ENCODE measurements around the gene FAM117A. TPM values are rescaled to one million over a fixed set of nuclear protein-coding genes. Genes with fewer than 3 reads are reported as not detected.

Gene FAM117A
- total and polyA plus RNA-seq, 10 of the 15 experiments (the other 5 are each of a cell fraction or from before 2014, with no cell fraction given) = 2.1 to 29.6 (median 20.0) TPM

GRCh38 chr17:49746791-49747490 lies 17.0 kb downstream of the FAM117A start (continued):
- TF ChIP-seq CBX3 (IDR thresholded peaks at IDR 0.05; ENCODE audit: borderline replicate concordance, low read depth) (no peak), KLF5 (IDR thresholded peaks at IDR 0.05; ENCODE audit: partially characterized antibody) (no peak)

DNA sequence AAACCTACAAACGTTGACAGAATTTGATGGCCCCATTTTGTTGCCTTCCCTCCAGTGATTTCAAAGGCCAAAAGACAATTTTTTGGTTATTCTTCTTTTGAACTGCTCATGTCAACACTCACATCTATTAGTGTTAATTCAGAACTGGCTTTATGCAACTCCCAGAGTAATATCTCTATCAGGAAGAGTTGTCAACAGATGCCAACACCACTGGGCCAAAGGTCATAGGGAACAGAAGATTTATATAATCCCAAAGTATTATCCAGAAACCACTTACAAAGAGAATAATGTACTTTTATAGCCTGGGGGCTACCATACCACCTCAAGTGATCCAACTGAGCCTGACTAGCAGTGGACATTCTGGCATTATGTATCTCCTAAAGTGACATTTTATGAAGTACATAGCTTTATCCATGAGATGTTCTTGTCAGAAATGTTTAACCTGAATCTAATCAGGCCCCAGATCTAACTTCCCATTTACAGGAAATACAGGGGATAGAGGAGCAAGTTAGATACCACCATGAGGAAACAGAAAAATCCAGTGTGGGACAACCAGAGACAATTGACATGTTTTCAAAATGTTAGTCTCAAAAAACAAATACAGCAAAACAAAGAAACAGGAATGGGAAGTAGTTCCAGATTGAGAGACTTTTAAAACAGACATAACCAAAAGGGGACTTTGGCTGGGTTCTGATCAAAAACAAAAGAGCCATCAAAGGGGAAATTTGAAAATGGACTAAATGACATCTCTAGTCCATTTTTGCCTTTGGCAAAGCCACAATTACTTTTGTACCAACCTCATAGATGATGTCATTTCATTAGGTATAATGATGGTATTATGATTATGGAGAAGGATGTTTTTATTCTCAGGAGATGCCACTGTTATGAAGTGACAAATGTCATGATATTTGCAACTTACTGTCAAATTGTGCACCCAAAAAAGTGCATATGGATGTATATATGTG lies 18.5 kb downstream of the FAM117A start:
- H3K36me3 ChIP-seq (ENCODE audit: control insufficient read depth in 2 of 2, insufficient read depth in 2 of 2, low read length in 1 of 2) = peaks cover 0 to 3% of the 10 kb centered on the region in 2 experiments; a peak in 1 of 4 replicates
- no TSS peak for BruUV-seq (replicated peaks)
- ChIA-PET SMC1A (ENCODE audit: uncharacterized antibody, unreplicated experiment) (interaction anchor here (0.7 to 7.6 kb wide), 8 partner anchors 7 to 584 kb away, joined by 3 to 128 read pairs (median 12); partner anchors contain the start of genes FAM117A and SLC35B1), RAD21 (ENCODE audit: unreplicated experiment) (interaction anchor here (1.3 to 3.7 kb wide), 4 partner anchors 16 to 43 kb away, joined by 4 to 23 read pairs (median 13); partner anchors contain the start of genes FAM117A and KAT7), CTCF (no interaction called here), POLR2A (interaction anchor here (0.6 to 5.5 kb wide), 2 partner anchors 17 to 311 kb away, joined by 5 to 116 read pairs; partner anchors contain the start of gene FAM117A)
- peaks cover 76% of the 10 kb centered on the region for H3K4me1 ChIP-seq (ENCODE audit: control insufficient read depth, insufficient read depth, low read length)
- no peaks in the 10 kb centered on the region for H3K27me3 ChIP-seq (replicated peaks in 1 of 2; ENCODE audit: control insufficient read depth in 2 of 2, insufficient read depth in 2 of 2, low read length in 1 of 2)
- H2AFZ ChIP-seq (ENCODE audit: control insufficient read depth, low read depth, low read length) = no peak overlapping the region
- intact Hi-C loops (cut with micrococcal nuclease; ENCODE audit: unreplicated experiment) = loop anchor here (2.0 kb wide), 1 partner anchor 43 kb away; the partner anchor contains the start of gene KAT7
- FAIRE-seq (no peak), ATAC-seq (no peak), DNase-seq (ENCODE audit: low read depth, low spot score) (no peak)
- H3K4me2 ChIP-seq (ENCODE audit: control insufficient read depth, insufficient read depth) = peak overlapping the region; percentile 94
- H3K27ac ChIP-seq (ENCODE audit: control insufficient read depth, insufficient read depth) = peak overlapping the region; percentile 92
- peak overlapping the region; percentile 66 for H3K4me3 ChIP-seq
- peaks cover 43% of the 10 kb centered on the region for H3K79me2 ChIP-seq (ENCODE audit: control insufficient read depth, insufficient read depth, low read length)
- H3K9ac ChIP-seq (ENCODE audit: control insufficient read depth, insufficient read depth, low read length) = no peak overlapping the region
- H3K9me3 ChIP-seq (replicated peaks; ENCODE audit: control insufficient read depth, insufficient read depth, low read length) = no peaks in the 10 kb centered on the region
- WGBS (ENCODE audit: insufficient coverage, insufficient replicate concordance, low lambda C conversion rate, missing lambda C conversion rate) = 25% methylated on average over 1 of the region's 1 CpG
- no peaks in the 10 kb centered on the region for H4K20me1 ChIP-seq (ENCODE audit: control insufficient read depth, insufficient read depth)
- in situ Hi-C loops (cut with MboI) = no loop called here
- TF ChIP-seq ETV6 (conservative IDR thresholded peaks at IDR 0.05 in 1 of 2, IDR thresholded peaks at IDR 0.05 in 1 of 2; ENCODE audit: borderline replicate concordance in 1 of 2, low read depth in 1 of 2) = peak in 1 of 2 experiments; percentile 25; a peak in 1 of 4 replicates
- peak; percentile 73 for TF ChIP-seq JUNB (IDR thresholded peaks at IDR 0.05)
- peak; percentile 91 for TF ChIP-seq ZNF24 (IDR thresholded peaks at IDR 0.05)
- TF ChIP-seq FOXM1 (IDR thresholded peaks at IDR 0.05; ENCODE audit: low read depth, low read length) = 0 out of 2 replicates have a peak, but pooled peaks have one; percentile 46
- TF ChIP-seq KAT2A (conservative IDR thresholded peaks at IDR 0.05; ENCODE audit: control insufficient read depth, low read depth, low read length) = no peak
- TF ChIP-seq MEF2A (IDR thresholded peaks at IDR 0.05; ENCODE audit: insufficient read depth, low read depth, low read length) = 0 out of 2 replicates have a peak, but pooled peaks have one; percentile 23
- TF ChIP-seq SMARCA5 (IDR thresholded peaks at IDR 0.05) = no peak
- TF ChIP-seq MTA2 (IDR thresholded peaks at IDR 0.05; ENCODE audit: low read depth) = peak; percentile 60
- TF ChIP-seq DPF2 (IDR thresholded peaks at IDR 0.05) = peak; percentile 51; the same call in 1 of the 2 replicates
- peak; percentile 64 for TF ChIP-seq ATF2 (IDR thresholded peaks at IDR 0.05; ENCODE audit: low read length)
- TF ChIP-seq ZSCAN29 (IDR thresholded peaks at IDR 0.05) = no peak
- TF ChIP-seq ATF7 (IDR thresholded peaks at IDR 0.05; ENCODE audit: low read depth) = peak; percentile 91
- peak; percentile 58 to 61 for TF ChIP-seq IKZF2 (IDR thresholded peaks at IDR 0.05)
- TF ChIP-seq, protein P1, sequence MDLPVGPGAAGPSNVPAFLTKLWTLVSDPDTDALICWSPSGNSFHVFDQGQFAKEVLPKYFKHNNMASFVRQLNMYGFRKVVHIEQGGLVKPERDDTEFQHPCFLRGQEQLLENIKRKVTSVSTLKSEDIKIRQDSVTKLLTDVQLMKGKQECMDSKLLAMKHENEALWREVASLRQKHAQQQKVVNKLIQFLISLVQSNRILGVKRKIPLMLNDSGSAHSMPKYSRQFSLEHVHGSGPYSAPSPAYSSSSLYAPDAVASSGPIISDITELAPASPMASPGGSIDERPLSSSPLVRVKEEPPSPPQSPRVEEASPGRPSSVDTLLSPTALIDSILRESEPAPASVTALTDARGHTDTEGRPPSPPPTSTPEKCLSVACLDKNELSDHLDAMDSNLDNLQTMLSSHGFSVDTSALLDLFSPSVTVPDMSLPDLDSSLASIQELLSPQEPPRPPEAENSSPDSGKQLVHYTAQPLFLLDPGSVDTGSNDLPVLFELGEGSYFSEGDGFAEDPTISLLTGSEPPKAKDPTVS (IDR thresholded peaks at IDR 0.05; ENCODE audit: low read depth, low read length) = no peak
- peak; percentile 44; the same call in 1 of the 2 replicates for TF ChIP-seq ZNF217 (IDR thresholded peaks at IDR 0.05)

All from GM12878 (cell line).